H1 (cell line): ENCODE measurements around the gene NBEA.

Experiments used
- CEBPB ChIP-seq: IDR thresholded peaks from 2 replicates; pipeline ENCODE4 v1.6.1; 2012; ENCODE audit warnings: low read depth, low read length
- CTCF ChIP-seq, 3 experiments: IDR thresholded peaks; 1 replicate in 2 of 3; 2 replicates in 1 of 3; pipeline versions ENCODE4 v1.5.1 to v1.6.1; 2011; ENCODE audit warnings: low read length in 3 of 3, mild to moderate bottlenecking in 3 of 3, inconsistent platforms in 2 of 3, low read depth in 1 of 3, moderate library complexity in 1 of 3; ENCODE audit not compliant: insufficient read depth in 1 of 3; ENCODE audit errors: control extremely low read depth in 1 of 3
- RFX5 ChIP-seq: IDR thresholded peaks from 2 replicates; pipeline ENCODE4 v1.6.1; 2011; ENCODE audit warnings: low read depth, low read length, improper control_type of control experiment, borderline replicate concordance
- SUZ12 ChIP-seq: fragments of 200-600 bp; sonication (generic); IDR thresholded peaks from 2 replicates; pipeline ENCODE4 v1.6.1; 2012; ENCODE audit warnings: mild to moderate bottlenecking, inconsistent platforms, low read length, moderate library complexity, mixed read lengths
- TAF1 ChIP-seq: IDR thresholded peaks from 2 replicates; pipeline ENCODE4 v1.6.1; 2011; ENCODE audit warnings: mild to moderate bottlenecking, low read depth, low read length

GRCh38 chr13:35687336-35687735, 745.3 kb downstream of the NBEA start:
- TF ChIP-seq TAF1 (no peak), CTCF (IDR thresholded peaks at IDR 0.05; ENCODE audit: control extremely low read depth in 1 of 3, insufficient read depth in 1 of 3, low read depth in 1 of 3, low read length in 3 of 3) (no peak), SUZ12 (no peak), RFX5 (no peak), CEBPB (no peak)
